Esophagus muscularis mucosa (tissue), 3 donors: ENCODE measurements around the gene NBAS.

Experiments
- CTCF ChIP-seq, 3 experiments: fragments of 200-600 bp in 2 of 3; fragments of 450-650 bp in 1 of 3; sonication (generic) in 2 of 3; IDR thresholded peaks; one replicate each; pipeline ENCODE4 v1.5.1; 2017 to 2019; ENCODE audit warnings: antibody characterized with exemption in 3 of 3, mild to moderate bottlenecking in 2 of 3, moderate library complexity in 1 of 3
- EP300 ChIP-seq: sonication (generic); formaldehyde crosslinking; IDR thresholded peaks from one replicate; pipeline ENCODE4 v1.6.1; 2017; ENCODE audit warnings: antibody characterized with exemption

GRCh38 chr2:15591373-15591691 is 30.2 kb upstream of the NBAS start:
- no peak for TF ChIP-seq CTCF (IDR thresholded peaks at IDR 0.05)
- no peak for TF ChIP-seq EP300
